H1 (cell line): ENCODE data around the gene PTH1R. TPM values are rescaled to one million over a fixed set of nuclear protein-coding genes. Genes with fewer than 3 reads are reported as not detected.

Experiments
- CREB1 ChIP-seq: IDR thresholded peaks from 2 replicates; pipeline ENCODE4 v1.6.1; 2012; ENCODE audit warnings: inconsistent platforms
- EZH2 ChIP-seq: fragments of 200-600 bp; sonication (generic); IDR thresholded peaks from 2 replicates; pipeline ENCODE4 v1.7.1; 2012; ENCODE audit warnings: low read depth, mild to moderate bottlenecking, moderate library complexity, low read length, inconsistent platforms; ENCODE audit not compliant: severe bottlenecking
- JUND ChIP-seq: IDR thresholded peaks from 2 replicates; pipeline ENCODE4 v1.6.1; 2011; ENCODE audit warnings: mild to moderate bottlenecking, improper control_type of control experiment, low read length
- RNF2 ChIP-seq: fragments of 200-900, 300-1000 bp; sonication (generic); IDR thresholded peaks from 2 replicates; pipeline ENCODE4 v1.7.1; 2016; ENCODE audit warnings: borderline replicate concordance, low read depth, mild to moderate bottlenecking, antibody characterized with exemption, low read length; ENCODE audit not compliant: poor library complexity, severe bottlenecking; ENCODE audit errors: missing control alignments
- polyA plus RNA-seq, 7 experiments: library from polyadenylated mRNA; depleted of rRNA in 3 of 7; stranded (reverse) in 5 of 7; unstranded in 2 of 7; fragments of >200 nt in 5 of 7; fragments of 200-250 nt in 2 of 7; gene quantifications; 1 replicate in 5 of 7; 2 replicates in 1 of 7; 4 replicates in 1 of 7; pipeline versions ENCODE4 v1.2.1 to v1.2.3, GENCODE V29; 2011 to 2013; ENCODE audit warnings: missing spikeins in 2 of 7, mixed read lengths in 2 of 7
- total RNA-seq: library from RNA; stranded (reverse); fragmentation: NEBNext Ultra II Directional; extraction: Animal tissue kit (Norgen Biotek cat#: 25700); gene quantifications from 2 replicates; pipeline ENCODE4 v1.2.1, GENCODE V29; 2021

Gene PTH1R
- total and polyA plus RNA-seq, 2 of the 8 experiments (the other 6 are each of a cell fraction or from before 2014, with no cell fraction given) = 0.57 to 1.5 TPM

GRCh38 chr3:46947546-46947901, 70.0 kb downstream of the PTH1R start (continued):
- TF ChIP-seq CREB1 = no peak
- TF ChIP-seq RNF2 = no peak
- no peak for TF ChIP-seq EZH2
- TF ChIP-seq JUND = no peak
